Measurements from ENCODE around the gene EPB41L2.
"Not testable (repeated sequence)": the region's sequence is repeated elsewhere in the genome, so short reads cannot be mapped to it uniquely, and the experiment has no call there.

EPB41L2 gene

GRCh38 chr6:130827247-130828149 lies 235.5 kb downstream of the EPB41L2 start, which contains the start of gene SMLR1:
Gene SMLR1 (plus strand): TSS chr6:130827406. CDS start chr6:130827414, 8 bp downstream.
- no peak for DNase-seq
- intact Hi-C loops (cut with DNase I): no loop called here

GRCh38 chr6:130826442-130827246 lies 236.4 kb downstream of the EPB41L2 start:
- DNase-seq: no peak
- intact Hi-C loops (cut with DNase I): no loop called here

GRCh38 chr6:130825772-130826441 lies 237.1 kb downstream of the EPB41L2 start:
- no peak for DNase-seq
- intact Hi-C loops (cut with DNase I): no loop called here

- intact Hi-C loops (cut with DNase I): no loop called here
- DNase-seq: no peak
Observed at GRCh38 chr6:130824978-130825694, 237.9 kb downstream of the EPB41L2 start.

GRCh38 chr6:130822736-130823135 lies 240.3 kb downstream of the EPB41L2 start:
- intact Hi-C loops (cut with DNase I): no loop called here
- no peak for DNase-seq

- intact Hi-C loops (cut with DNase I): no loop called here
- DNase-seq: no peak
Observed at GRCh38 chr6:130815200-130816071, 247.6 kb downstream of the EPB41L2 start.

GRCh38 chr6:130814506-130814905 lies 248.5 kb downstream of the EPB41L2 start:
- intact Hi-C loops (cut with DNase I): no loop called here
- no peak for DNase-seq

GRCh38 chr6:130811932-130812331 lies 251.1 kb downstream of the EPB41L2 start:
- DNase-seq: no peak
- intact Hi-C loops (cut with DNase I): no loop called here

- intact Hi-C loops (cut with DNase I): no loop called here
- DNase-seq: no peak
Observed at GRCh38 chr6:130810307-130811030, 252.6 kb downstream of the EPB41L2 start.

- DNase-seq; intact Hi-C loops (cut with DNase I): not testable (repeated sequence)
Observed at GRCh38 chr6:130801368-130801767, 261.7 kb downstream of the EPB41L2 start.

- no peak for DNase-seq
- intact Hi-C loops (cut with DNase I): no loop called here
Observed at GRCh38 chr6:130797061-130797460, 266.0 kb downstream of the EPB41L2 start.

GRCh38 chr6:130796313-130796905 lies 266.6 kb downstream of the EPB41L2 start:
- no peak for DNase-seq
- intact Hi-C loops (cut with DNase I): no loop called here

- intact Hi-C loops (cut with DNase I): no loop called here
- DNase-seq: no peak
Observed at GRCh38 chr6:130794738-130795137, 268.3 kb downstream of the EPB41L2 start.

GRCh38 chr6:130794010-130794697 lies 268.9 kb downstream of the EPB41L2 start:
- intact Hi-C loops (cut with DNase I): no loop called here
- DNase-seq: no peak
